Anterior cingulate cortex (tissue), 58 donors: ENCODE results near the gene CASKIN1.
"Not testable (repeated sequence)": the region's sequence is repeated elsewhere in the genome, so short reads cannot be mapped to it uniquely, and the experiment has no call there.

Experiments used
- DNase-seq, 58 donors: peaks; one replicate each; lab custom pipeline; 2025; lab: John Stamatoyannopoulos, UW

CASKIN1 gene

DNA sequence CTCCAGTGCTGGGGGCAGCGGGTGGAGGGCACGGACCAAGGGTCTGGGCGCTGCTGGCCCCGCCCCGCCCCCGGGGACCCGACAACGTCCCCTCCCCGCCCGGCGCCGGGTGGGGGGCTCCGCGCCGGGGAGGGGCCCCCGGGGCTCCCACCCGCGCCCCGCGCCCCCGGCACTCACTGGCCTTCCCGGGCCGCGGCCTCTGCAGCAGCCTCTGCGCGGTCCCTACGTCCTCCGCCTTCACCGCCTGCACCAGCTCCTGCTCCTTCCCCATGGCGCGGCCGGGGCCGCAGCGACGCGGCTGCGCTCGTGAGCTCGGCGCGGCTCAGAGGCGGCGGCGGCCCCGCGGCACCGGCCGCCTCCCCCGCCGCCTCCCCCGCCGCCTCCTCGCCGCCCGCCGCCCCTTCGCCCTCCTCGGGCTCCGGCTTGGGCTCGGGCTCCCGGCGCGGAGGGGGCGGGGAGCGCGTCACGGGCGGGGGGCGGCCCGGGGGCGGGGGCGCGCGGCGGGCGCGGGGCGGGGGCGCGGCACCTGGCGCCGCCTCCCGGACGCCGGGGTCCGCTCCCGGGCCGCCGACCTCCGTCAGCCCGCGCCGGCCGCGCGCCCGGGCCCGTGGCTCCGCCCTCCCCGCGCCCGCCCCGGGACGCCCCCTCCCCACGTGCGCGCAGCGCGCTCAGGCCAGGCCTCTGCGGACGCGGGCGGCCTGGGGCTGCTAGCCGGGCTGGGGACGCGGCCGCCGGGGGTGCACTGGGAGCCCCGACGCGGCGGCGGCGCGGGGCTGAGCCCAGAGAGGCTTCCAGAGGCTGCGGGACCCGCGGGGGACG, at the start of gene CASKIN1:
CASKIN1 (minus strand) TSS at position 444 of the 819 bp plus-strand sequence; CDS start at position 271, 173 bp downstream.
- DNase-seq: peak in 2 of 58 donors; percentile 14 to 21

GRCh38 chr16:2244926-2245795, 48.8 kb upstream of the CASKIN1 start:
- no peak for DNase-seq

- no peak for DNase-seq
Measured at GRCh38 chr16:2244301-2244700, 47.9 kb upstream of the CASKIN1 start.

GRCh38 chr16:2243781-2244180, 47.4 kb upstream of the CASKIN1 start:
- no peak for DNase-seq

GRCh38 chr16:2243031-2243528, 46.7 kb upstream of the CASKIN1 start:
- DNase-seq: no peak

DNA sequence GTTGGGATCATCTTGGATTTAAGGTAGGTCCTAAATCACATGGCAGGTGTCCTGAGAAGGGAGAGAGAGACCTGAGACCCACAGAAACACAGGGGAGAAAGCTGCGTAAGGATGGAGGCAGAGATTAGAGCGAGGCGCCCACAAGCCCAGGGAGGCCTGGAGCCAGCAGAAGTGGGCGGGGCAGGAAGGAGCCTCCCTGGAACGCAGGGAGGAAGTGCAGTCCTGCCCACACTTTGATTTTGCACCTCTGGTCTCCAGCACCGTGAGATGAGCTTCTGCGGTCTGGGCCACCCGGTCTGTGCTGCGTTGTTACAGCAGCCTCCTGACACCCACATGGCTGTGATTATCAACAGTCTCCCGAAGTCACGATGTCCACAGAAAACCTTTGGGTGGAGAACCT, 46.2 kb upstream of the CASKIN1 start:
- peak in 4 of 58 donors; percentile 8 to 26 (median 19) for DNase-seq

DNA sequence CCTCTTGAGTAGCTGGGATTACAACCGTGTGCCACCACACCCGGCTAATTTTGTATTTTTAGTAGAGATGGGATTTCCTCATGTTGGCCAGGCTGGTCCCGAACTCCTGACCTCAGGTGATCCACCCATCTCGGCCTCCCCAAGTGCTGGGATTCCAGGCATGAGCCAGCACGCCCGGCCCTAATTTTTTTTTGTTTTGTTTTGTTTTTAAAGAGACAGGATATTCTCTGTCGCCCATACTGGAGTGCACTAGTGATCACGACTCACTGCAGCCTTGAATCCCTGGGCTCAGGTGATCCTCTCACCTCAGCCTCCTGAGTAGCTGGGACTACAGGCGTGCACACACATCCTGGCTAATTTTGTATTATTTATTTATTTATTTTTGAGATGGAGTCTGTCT, 43.9 kb upstream of the CASKIN1 start:
- not testable (repeated sequence) for DNase-seq

DNA sequence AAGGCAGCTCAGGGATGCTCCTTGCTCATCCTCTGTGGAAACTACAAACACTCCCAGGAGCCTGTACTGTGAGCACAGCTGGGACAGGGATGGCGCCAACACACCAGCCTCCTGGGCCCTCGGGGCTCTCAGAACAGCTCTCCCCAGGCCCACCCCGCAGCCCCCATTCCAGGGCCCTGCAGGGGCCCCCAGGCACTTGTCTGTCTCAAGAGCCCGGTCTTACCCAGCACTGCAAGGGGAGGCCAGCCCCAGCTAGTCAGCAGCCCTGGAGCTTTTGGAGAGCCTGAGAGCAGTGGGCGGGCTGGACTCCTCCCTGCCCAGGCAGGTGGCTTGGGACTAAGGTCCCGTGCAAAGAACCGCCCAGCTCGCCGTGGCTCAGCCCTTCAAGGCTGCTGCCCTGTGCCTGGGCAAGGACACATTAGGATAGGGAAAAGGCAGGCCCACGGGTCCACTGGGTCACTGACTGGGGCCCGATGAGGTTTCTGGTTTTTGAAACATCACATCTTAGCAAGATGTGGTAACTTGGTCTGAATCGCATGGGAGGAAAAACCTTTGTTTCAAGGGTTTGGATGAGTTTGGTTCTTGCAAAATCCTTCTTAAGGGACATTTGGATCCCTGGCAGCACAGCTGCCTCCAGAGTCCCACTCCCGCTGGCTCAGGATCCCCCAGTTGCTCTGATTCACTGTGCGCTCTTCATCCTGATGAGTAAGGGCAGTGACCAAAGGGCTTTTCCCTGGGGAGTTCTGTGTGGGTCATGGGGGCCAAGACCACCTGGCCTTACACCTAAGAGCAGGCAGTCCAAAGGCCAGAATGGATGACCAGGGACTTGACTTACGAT, 42.7 kb upstream of the CASKIN1 start:
- no peak for DNase-seq

DNA sequence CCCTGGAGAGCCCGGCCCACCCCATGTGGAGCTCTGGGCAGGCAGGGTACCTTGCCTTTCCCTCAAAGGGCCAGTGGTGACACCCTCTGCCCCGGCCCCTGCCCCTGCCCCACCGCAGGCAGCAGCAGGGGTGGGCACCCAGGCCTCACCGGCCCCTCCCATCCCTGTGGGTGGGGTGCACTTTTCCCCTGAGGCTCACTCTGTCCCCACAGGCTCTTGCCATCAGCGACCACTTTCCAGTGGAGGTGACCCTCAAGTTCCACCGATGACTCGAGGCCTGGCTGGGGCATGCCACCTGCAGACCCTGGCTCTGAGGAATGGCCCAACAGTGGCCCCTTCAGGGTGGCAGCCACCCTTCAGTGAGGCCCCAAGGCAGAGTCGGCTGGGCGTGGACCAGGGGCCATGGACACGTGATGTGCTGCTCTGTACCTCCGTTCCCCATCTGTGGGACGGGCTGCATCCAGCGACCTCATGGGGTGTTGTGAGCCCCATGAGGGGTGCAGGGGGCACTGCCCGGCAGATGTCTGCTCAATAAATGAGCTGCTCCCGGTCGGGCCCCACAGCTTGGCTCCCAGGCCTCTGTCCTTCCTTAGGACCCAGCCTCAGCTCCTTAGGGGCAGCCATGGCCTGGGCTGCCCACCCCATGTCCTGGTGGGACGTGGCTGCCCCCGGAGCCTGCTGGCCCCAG, 41.9 kb upstream of the CASKIN1 start:
- no peak for DNase-seq

- no peak for DNase-seq
Measured at GRCh38 chr16:2237493-2238149, 41.2 kb upstream of the CASKIN1 start.

DNA sequence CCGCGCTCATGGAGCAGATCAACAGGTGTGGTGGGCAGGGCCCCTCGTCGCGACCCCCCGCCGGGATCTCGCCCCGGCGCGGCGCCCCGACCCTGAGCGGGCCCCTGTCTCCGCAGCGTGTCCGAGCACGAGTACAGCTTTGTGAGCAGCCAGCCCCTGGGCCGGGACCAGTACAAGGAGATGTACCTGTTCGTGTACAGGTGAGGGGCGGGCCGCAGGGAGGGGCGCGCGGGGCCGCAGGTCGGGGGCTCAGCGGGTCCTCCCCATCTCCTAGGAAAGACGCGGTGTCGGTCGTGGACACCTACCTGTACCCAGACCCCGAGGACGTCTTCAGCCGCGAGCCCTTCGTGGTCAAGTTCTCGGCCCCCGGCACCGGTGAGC, 40.7 kb upstream of the CASKIN1 start:
- no peak for DNase-seq

- DNase-seq: no peak
Measured at GRCh38 chr16:2236337-2237101, 40.1 kb upstream of the CASKIN1 start, which contains the start of gene DNASE1L2. Gene DNASE1L2 (plus strand): TSS chr16:2236444. CDS start chr16:2236817, 373 bp downstream.

- DNase-seq: no peak
Measured at GRCh38 chr16:2235695-2236336, 39.4 kb upstream of the CASKIN1 start.

GRCh38 chr16:2235234-2235651, 38.8 kb upstream of the CASKIN1 start:
- DNase-seq: no peak

DNA sequence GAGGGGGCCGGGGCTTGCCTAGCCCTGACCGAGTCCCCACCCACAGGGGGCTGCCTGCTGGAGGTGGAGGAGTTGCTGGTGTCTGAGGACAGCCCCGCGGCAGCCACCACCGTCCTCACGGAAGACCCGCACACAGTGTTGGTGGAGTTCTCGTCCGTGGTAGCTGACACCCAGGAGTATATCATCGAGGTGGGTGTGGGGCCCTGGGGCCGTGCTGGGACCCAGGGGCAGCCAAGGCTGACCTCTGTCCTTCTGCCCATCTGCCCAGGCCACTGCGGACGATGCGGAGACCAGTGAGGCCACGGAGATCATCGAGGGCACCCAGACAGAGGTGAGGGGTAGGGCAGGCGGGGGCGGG, 38.4 kb upstream of the CASKIN1 start:
- no peak for DNase-seq

DNA sequence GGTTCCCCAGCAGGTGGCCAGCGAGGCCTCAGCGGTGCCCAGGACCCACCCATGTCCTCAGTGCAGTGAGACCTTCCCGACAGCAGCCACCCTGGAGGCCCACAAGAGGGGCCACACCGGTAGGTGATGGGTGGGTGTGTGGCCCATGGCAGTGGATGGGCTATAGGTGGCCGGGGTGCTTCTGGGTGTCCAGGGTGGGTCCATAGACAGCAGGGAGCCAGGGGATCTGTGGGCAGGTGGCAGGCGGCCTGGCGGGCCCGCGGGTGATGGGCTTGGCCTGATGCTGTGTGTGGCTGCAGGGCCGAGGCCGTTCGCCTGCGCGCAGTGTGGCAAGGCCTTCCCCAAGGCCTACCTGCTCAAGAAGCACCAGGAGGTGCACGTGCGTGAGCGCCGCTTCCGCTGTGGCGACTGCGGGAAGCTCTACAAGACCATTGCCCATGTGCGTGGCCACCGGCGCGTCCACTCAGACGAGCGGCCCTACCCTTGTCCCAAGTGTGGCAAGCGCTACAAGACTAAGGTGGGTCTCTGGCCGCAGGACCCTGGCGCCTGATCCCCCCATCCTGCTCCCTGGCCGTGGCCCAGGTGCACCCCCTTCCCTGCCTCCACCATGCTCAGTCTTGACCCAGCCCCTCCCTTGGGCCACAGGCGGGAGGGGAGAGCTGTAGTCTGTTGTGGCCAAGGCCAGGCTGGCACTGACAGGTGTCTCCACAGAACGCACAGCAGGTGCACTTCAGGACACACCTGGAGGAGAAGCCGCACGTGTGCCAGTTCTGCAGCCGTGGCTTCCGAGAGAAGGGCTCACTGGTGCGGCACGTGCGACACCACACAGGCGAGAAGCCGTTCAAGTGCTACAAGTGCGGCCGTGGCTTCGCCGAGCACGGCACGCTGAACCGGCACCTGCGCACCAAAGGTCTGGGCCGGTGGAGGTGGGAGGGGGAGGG, 37.7 kb upstream of the CASKIN1 start:
- DNase-seq: no peak
